ENCODE measurements around the gene CTSO.

GRCh38 chr4:155906554-155907247 lies 47.0 kb downstream of the CTSO start:
- TF ChIP-seq TAF1 (IDR thresholded peaks at IDR 0.05; ENCODE audit: low read depth) (no peak), CREB1 (IDR thresholded peaks at IDR 0.05; ENCODE audit: low read depth) (no peak), FOXM1 (IDR thresholded peaks at IDR 0.05; ENCODE audit: borderline replicate concordance, low read depth) (no peak)
